Activated CD4-positive, alpha-beta T cell treated with anti-CD3 and anti-CD28 coated beads, Interleukin-2, amount 50 U/mL, for 4 hours (primary cell): ENCODE measurements around the gene BCL11B.

Experiments used
- DNase-seq, 2 experiments: peaks; one replicate each; pipeline ENCODE4 v3.0.0-alpha.2; 2020

The BCL11B gene

DNA sequence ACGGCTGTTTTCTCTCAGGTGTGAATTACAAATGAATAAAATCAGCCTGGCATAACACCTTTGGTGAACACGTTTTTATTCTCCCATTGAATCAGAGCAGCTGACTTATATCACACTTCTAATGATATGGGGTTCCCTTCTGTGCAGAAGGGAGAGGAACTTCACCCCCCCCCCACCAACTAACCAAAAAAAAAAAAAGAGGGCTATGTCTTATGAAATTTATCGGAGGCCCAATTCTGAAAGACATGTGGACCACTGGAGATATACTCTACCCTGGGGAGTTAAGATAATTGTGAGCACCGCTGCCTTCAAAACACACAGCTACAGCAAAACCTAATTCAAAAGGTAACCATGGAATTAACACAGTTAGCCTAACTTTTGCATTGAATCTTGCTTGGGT lies 4.6 kb downstream of the BCL11B start:
- DNase-seq: no peak

DNA sequence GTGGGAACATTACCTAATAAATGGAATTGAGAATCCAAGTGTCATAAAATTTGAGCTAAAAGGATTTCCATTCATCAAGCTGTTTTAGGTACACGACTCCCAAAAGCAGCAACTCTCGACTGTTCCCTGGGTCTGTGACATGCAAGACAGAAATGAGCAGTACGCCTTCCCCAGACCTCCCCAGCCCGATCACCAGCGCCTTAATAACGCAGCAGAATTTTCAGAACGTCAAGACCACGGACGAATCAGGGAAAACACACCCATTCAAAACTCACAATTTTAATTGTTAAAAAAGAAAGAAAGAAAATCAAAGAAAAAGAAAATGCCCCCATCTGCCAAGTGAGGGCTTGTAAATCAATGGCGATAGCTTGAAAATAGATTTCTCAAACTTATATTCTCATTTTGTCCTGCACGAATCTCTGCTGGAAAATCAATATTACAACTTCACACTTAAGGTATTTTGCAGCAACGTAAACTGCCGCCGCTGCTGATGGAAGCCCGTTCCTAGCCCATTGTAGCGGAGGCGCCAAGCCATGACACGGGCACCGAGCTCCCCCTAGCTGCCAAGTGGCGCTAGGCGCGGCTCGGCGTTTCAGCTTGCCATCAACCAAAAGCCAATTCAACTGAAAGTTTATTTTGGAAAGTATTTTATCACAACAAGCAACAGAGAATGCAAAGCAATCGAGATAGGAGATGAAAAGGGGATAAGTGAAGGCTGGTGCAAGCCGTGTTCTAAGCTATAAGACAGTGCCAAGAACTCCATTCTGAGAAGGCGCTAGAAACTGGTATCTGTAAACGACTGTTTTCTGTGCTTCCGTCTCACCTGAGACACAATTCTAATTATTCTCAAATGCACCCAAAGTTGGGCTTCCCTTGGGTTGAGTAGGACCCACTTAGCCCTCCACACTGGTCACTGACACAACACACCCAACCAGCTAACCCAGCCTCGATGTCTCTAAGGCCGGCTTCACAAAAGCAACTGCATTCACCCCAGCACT lies 5.5 kb downstream of the BCL11B start:
- DNase-seq: peak; percentile 89 to 90

DNA sequence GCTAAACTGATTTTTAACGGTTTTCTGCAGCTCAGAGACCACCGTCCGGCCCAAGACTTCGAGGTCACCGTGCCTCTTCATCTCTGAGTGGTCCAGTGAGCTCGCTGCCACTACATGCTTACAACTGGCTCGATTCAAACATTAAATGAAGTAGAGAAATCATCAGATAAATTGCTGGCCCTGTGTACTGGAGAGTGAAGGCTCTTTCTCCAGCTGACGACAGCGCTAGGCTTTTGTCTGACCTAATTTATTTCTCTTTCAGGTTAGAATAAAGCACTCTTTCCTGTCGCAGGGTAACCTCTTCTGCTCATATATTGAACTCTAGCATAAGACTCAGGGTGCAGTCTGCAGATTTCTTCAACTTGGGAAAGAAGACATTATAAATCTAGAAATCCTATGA lies 6.4 kb downstream of the BCL11B start:
- no peak for DNase-seq

- no peak for DNase-seq
Measured at GRCh38 chr14:99264691-99265450, 7.1 kb downstream of the BCL11B start.

GRCh38 chr14:99263564-99264330 lies 8.2 kb downstream of the BCL11B start:
- DNase-seq: no peak

DNA sequence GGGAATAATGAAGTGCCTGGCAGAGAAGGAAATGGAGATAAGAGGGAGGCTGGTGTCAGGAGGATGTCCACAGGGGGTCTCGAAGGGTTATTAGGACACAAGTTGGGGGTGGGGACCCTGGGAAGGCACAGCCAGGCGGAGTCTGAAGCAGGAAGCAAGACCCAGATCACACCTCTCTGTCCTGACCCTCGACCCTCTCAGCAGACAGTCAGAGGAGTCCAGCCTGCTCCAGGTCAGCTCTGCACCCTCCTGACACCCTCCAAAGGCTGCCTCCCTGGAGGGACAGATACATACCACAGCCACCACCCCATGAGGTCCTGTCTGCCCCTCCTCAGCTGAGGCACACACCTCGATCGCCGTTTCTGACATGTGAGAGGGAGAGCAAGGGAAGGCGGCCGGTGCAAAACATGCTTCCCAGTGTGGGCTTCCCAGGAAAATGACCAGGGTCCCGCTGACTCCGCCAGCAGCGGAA lies 9.0 kb downstream of the BCL11B start:
- no peak for DNase-seq

DNA sequence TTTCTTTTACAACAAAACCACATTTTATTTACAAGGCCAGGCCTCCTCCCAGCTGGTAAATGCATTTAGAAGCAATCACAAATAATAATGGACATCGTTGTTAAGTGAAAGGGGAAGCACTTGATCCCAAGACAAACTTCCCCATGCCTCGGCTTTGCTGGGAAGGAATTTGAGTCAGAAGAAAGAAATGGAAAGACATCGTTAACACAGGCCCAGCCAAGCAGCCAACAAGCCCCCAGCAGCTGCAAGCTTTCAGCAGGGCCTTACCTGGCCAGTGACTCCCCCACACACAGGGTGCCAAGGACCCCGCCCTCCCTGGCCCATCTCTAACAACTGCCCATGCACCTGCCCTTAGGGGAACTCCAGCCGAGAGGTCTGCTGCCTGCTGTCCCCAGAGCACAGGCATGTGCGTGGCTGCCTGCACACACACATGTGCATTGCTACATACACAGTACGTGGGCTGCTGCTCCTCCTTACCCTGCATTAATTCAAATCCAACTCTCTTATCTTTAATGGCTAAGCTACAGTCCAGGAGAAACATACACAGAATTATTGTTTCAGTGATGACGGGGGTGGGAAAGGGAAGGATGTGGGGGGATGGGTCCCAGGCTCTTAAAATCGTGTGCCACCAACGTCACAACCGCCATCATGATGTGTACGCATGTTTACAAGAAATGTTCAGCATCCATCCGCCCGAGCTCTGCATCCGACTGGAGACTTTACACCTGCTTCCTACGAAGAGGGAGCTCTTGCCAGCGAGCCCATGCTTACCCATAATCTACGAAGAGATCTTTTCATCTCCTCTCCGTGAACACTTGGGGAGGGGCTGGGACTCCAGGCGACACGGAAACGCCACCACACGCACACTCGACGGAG lies 9.8 kb downstream of the BCL11B start:
- DNase-seq: peak; percentile 65 to 66

DNA sequence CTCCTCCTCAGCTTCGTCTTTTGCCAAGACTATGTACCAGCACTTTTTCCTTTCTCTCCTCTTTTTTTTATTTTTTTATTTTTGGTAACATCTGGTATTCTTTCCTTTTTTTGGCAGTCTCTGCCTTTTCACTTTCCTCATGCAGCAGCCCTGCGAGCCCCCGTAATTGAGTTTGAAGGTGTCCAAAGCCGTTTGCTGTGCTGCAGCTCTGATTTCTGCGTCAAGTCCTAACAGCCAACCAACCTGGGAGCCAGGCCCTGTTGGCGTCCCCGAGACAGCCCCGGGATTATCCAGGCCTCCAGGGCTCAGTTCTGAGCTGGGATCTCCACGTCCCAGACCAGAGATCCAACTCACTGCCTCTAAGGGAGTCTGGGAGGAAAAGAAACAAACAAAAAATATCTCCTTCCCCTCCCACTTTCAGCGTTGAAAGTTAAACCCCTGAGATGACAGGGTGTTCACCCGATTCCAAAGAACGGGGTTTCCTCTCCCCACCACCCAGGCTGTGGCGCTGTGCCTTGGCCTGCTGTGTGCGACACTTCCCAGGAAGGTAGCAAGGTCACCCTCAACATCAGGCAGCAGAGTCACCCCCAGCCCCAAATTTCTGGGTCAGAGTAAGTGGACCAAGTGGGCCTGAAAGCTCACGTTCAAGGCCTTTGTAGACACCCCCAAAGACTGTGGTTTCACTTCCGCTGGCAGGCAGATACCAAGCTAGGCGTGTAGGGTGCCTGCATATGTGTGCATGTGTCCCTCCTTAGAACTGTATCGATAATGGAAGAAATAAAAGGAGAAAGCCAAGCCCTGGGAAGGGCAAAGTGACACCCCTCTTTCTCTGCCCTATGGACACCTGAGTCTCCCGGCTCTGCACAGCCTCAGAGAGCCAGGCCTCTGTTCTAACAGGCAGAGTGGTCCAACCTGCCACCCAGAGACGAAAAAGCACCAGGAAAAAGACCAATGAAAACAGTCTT lies 11.1 kb downstream of the BCL11B start:
- no peak for DNase-seq

DNA sequence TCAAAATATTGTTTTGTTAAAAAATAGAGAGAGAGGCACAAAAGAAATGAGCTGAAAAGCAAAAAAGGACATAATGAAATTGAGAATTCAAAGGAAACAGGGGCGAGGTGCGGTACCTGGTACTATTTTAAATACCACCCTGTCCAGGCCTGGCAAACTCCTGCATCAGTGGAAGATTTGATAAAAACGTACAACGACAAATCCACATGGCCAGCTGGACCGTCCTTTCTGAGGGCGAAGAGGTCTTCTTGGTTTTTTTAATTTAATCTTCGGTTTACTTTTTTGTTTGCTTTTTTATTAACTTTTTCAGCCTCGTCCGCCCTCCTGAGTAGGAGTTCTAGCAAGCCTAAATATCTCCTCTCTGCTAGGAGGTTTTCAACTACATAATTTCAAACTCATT lies 11.9 kb downstream of the BCL11B start:
- DNase-seq: no peak

GRCh38 chr14:99258876-99259726 lies 12.9 kb downstream of the BCL11B start:
- no peak for DNase-seq

- no peak for DNase-seq
Measured at GRCh38 chr14:99258341-99258861, 13.6 kb downstream of the BCL11B start.

GRCh38 chr14:99257673-99258221 lies 14.2 kb downstream of the BCL11B start:
- no peak for DNase-seq

- DNase-seq: no peak
Measured at GRCh38 chr14:99257122-99257672, 14.8 kb downstream of the BCL11B start.

GRCh38 chr14:99256483-99256874 lies 15.5 kb downstream of the BCL11B start:
- DNase-seq: no peak

GRCh38 chr14:99255621-99256482 lies 16.1 kb downstream of the BCL11B start:
- no peak for DNase-seq

GRCh38 chr14:99254328-99255009 lies 17.5 kb downstream of the BCL11B start:
- no peak for DNase-seq

DNA sequence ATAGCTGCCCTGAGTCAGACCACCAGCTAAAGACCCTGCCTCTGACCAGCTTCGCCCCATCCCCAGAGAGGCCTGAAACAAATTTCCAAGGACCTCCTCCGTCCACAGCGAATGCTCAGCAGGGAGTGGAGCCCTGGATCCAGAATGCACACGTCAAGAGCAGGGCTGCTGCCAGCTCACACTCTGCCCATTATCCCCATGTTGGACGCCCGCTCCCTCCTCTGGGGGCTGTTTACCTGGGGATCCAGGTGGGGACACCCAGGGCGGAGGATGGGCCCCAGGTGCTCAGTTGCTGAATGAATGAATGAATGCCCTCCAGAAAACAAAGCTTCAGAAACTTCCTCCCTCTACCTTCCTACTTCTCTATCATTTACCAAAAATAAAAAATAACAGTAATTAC lies 18.1 kb downstream of the BCL11B start:
- no peak for DNase-seq
